ENCODE measurements around the gene TBC1D16.

GRCh38 chr17:79918581-79919163 lies 117.0 kb downstream of the TBC1D16 start:
- TF ChIP-seq EZH2 (IDR thresholded peaks at IDR 0.05): no peak
- TF ChIP-seq FOXP2 (optimal IDR thresholded peaks at IDR 0.05; ENCODE audit: control extremely low read depth, extremely low read length, insufficient read depth): no peak
- TF ChIP-seq POLR2AphosphoS5 (IDR thresholded peaks at IDR 0.05; ENCODE audit: borderline replicate concordance, low read depth, low read length): no peak

Data from SK-N-MC (cell line).